A673 (cell line): ENCODE results near the gene ADGRD1.
A peak's percentile ranks its signal among the peaks of the same experiment; 100 is the strongest.

ENCODE experiments used
- CTCF ChIP-seq: fragments of 300-800, 200-600 bp; sonication (generic); conservative IDR thresholded peaks from 2 replicates; pipeline ENCODE4 v1.5.1; 2017; ENCODE audit warnings: low read depth, mild to moderate bottlenecking, antibody characterized with exemption, low read length, moderate library complexity, mixed read lengths
- EZH2 ChIP-seq: fragments of 200-600 bp; sonication (generic); IDR thresholded peaks from 2 replicates; pipeline ENCODE4 v1.6.1; 2017; ENCODE audit warnings: borderline replicate concordance, low read depth, mild to moderate bottlenecking, mixed read lengths, antibody characterized with exemption, low read length; ENCODE audit not compliant: poor library complexity, severe bottlenecking

DNA sequence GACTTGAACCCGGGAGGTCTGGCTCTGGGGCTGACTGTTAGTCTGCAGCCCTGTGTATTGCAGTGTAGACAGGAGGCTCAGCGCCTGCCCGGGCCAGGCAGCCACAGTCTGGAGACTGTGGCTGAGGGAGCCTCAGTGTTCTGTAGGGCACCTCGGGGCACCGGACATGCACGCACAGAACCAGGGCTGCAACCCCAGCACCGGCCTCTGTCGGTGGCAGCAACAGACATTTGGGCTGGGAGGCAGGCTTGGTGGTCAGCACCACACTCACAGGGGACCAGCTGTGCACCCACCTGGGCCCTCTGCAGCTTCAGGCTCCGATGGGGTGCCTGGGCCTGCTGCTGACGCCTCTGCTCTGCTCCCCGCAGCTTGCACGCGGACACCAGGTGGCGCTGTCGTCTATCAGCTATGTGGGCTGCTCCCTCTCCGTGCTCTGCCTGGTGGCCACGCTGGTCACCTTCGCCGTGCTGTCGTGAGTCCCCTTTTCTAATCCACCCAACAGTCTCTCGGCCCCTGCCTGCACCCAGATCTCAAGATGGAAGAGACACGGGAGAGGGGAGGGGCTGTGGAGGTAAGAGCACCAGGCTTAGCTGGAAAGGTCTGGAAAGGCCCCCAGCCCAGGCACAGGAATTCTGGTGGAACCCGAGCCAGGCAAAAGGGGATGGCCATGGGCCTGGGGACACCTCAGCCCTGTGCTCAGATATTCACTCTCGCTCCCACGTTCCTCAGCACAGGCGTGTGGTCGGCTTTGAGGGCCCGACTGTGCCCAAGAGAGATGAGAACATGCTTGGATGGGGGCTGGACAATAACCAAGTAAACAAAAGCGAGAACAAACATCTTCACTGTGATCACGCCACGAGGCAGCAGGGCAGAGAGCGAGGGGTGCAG, 151.0 kb downstream of the ADGRD1 start:
- TF ChIP-seq CTCF (peak; percentile 95), EZH2 (no peak)
